ENCODE results near the gene DCTN2. TPM values are rescaled to one million over a fixed set of nuclear protein-coding genes. Genes with fewer than 3 reads are reported as not detected.
A peak's percentile ranks its signal among the peaks of the same experiment; 100 is the strongest.

The DCTN2 gene
- total and polyA plus RNA-seq, 4 experiments from 2014 or later = 67.4 to 86.2 (median 70.0) TPM

GRCh38 chr12:57545809-57546437, 1.1 kb downstream of the DCTN2 start:
- peak overlapping the region; percentile 84 for H3K27ac ChIP-seq (ENCODE audit: low read depth, low read length)
- H3K4me1 ChIP-seq (ENCODE audit: insufficient read depth, low read length) = peaks cover 37% of the 10 kb centered on the region
- H3K9me3 ChIP-seq (ENCODE audit: control insufficient read depth in 1 of 2, low read length in 2 of 2) = no peaks in the 10 kb centered on the region
- H3K4me3 ChIP-seq (ENCODE audit: low read length in 2 of 2) = peak overlapping the region; percentile 54 to 71
- H3K9me3 Mint-ChIP-seq = peaks cover 0 to 3% (median 0%) of the 10 kb centered on the region in 8 donors
- intact Hi-C loops (cut with micrococcal nuclease) = loop anchor here (2.0 kb wide), 3 partner anchors 45 to 69 kb away; partner anchors contain the start of gene PIP4K2C
- no peaks in the 10 kb centered on the region for H3K27me3 ChIP-seq (ENCODE audit: insufficient read depth, low read length)
- peak overlapping the region; percentile 93 to 100 (median 98) for H3K4me3 Mint-ChIP-seq
- no peak for DNase-seq
- H3K27ac Mint-ChIP-seq = peak overlapping the region; percentile 84 to 99 (median 97)
- H3K36me3 Mint-ChIP-seq = peaks cover 3 to 7% of the 10 kb centered on the region in 2 donors
- no peaks in the 10 kb centered on the region for H3K36me3 ChIP-seq (ENCODE audit: insufficient read depth, low read length)
- H3K4me1 Mint-ChIP-seq = peaks cover 33 to 50% (median 43%) of the 10 kb centered on the region in 4 donors
- peaks cover 2 to 4% of the 10 kb centered on the region in 2 donors for H3K27me3 Mint-ChIP-seq
- CTCF ChIA-PET (ENCODE audit: partially characterized antibody) = interaction anchor here (0.8 to 3.4 kb wide), 4 partner anchors 8 to 87 kb away, joined by 3 to 15 read pairs (median 3); partner anchors contain the start of gene GLI1
- POLR2A ChIA-PET (ENCODE audit: partially characterized antibody) = interaction anchor here (1.1 to 2.8 kb wide), 7 partner anchors 9 to 87 kb away, joined by 3 to 20 read pairs (median 7); partner anchors contain the start of genes ARHGAP9, DDIT3 and GLI1

- H3K27ac Mint-ChIP-seq = peak overlapping the region in 4 of 7 donors; percentile 30 to 43 (median 33)
Observed at GRCh38 chr12:57543581-57543980, 3.4 kb downstream of the DCTN2 start.

GRCh38 chr12:57541717-57542116, 5.3 kb downstream of the DCTN2 start:
- Mint-ChIP-seq H3K36me3 (peaks cover 7 to 35% of the 10 kb centered on the region in 2 donors), H3K4me1 (peaks cover 19 to 27% (median 24%) of the 10 kb centered on the region in 4 donors), H3K27me3 (no peaks in the 10 kb centered on the region), H3K4me3 (no peak overlapping the region), H3K9me3 (peaks cover 0 to 3% (median 0%) of the 10 kb centered on the region in 8 donors), H3K27ac (no peak overlapping the region)
- intact Hi-C loops (cut with micrococcal nuclease) = no loop called here
- DNase-seq = no peak
- ChIA-PET CTCF (ENCODE audit: partially characterized antibody) (no interaction called here), POLR2A (ENCODE audit: partially characterized antibody) (no interaction called here)
- H3K36me3 ChIP-seq (ENCODE audit: insufficient read depth, low read length) = peaks cover 5% of the 10 kb centered on the region
- H3K9me3 ChIP-seq (ENCODE audit: control insufficient read depth in 1 of 2, low read length in 2 of 2) = no peaks in the 10 kb centered on the region
- no peak overlapping the region for H3K4me3 ChIP-seq (ENCODE audit: low read length in 2 of 2)
- H3K4me1 ChIP-seq (ENCODE audit: insufficient read depth, low read length) = peaks cover 16% of the 10 kb centered on the region
- H3K27ac ChIP-seq (ENCODE audit: low read depth, low read length) = no peak overlapping the region
- H3K27me3 ChIP-seq (ENCODE audit: insufficient read depth, low read length) = no peaks in the 10 kb centered on the region

More at GRCh38 chr12:57543581-57543980, 3.4 kb downstream of the DCTN2 start:
- H3K27me3 ChIP-seq (ENCODE audit: insufficient read depth, low read length) = no peaks in the 10 kb centered on the region
- H3K9me3 ChIP-seq (ENCODE audit: control insufficient read depth in 1 of 2, low read length in 2 of 2) = no peaks in the 10 kb centered on the region
- Mint-ChIP-seq H3K27me3 (no peaks in the 10 kb centered on the region), H3K4me1 (peaks cover 25 to 35% (median 33%) of the 10 kb centered on the region in 4 donors), H3K9me3 (peaks cover 0 to 3% (median 0%) of the 10 kb centered on the region in 8 donors), H3K36me3 (peaks cover 3 to 23% of the 10 kb centered on the region in 2 donors), H3K4me3 (no peak overlapping the region)
- H3K4me1 ChIP-seq (ENCODE audit: insufficient read depth, low read length) = peaks cover 23% of the 10 kb centered on the region
- H3K4me3 ChIP-seq (ENCODE audit: low read length in 2 of 2) = no peak overlapping the region
- CTCF ChIA-PET (ENCODE audit: partially characterized antibody) = interaction anchor here (1.3 to 3.4 kb wide), 2 partner anchors 85 to 91 kb away, joined by 3 to 15 read pairs; partner anchors contain the start of gene GLI1
- DNase-seq = no peak
- no peak overlapping the region for H3K27ac ChIP-seq (ENCODE audit: low read depth, low read length)
- no peaks in the 10 kb centered on the region for H3K36me3 ChIP-seq (ENCODE audit: insufficient read depth, low read length)
- intact Hi-C loops (cut with micrococcal nuclease) = no loop called here
- POLR2A ChIA-PET (ENCODE audit: partially characterized antibody) = interaction anchor here (0.6 to 1.5 kb wide), 3 partner anchors 9 to 1723 kb away, joined by 3 to 6 read pairs (median 4); no protein-coding TSS in a partner anchor

- peaks cover 5% of the 10 kb centered on the region for H3K36me3 ChIP-seq (ENCODE audit: insufficient read depth, low read length)
Observed at GRCh38 chr12:57541001-57541400, 6.0 kb downstream of the DCTN2 start.

GRCh38 chr12:57539134-57539768, 7.7 kb downstream of the DCTN2 start:
- peaks cover 14 to 48% of the 10 kb centered on the region in 2 donors for H3K36me3 Mint-ChIP-seq
- no peak for DNase-seq
- no peak overlapping the region for H3K4me3 Mint-ChIP-seq
- no peaks in the 10 kb centered on the region for H3K27me3 Mint-ChIP-seq
- no peaks in the 10 kb centered on the region for H3K9me3 Mint-ChIP-seq
- Histone ChIP-seq H3K27me3 (ENCODE audit: insufficient read depth, low read length) (no peaks in the 10 kb centered on the region), H3K4me1 (ENCODE audit: insufficient read depth, low read length) (no peaks in the 10 kb centered on the region), H3K27ac (ENCODE audit: low read depth, low read length) (no peak overlapping the region), H3K36me3 (ENCODE audit: insufficient read depth, low read length) (peaks cover 15% of the 10 kb centered on the region), H3K9me3 (ENCODE audit: control insufficient read depth in 1 of 2, low read length in 2 of 2) (no peaks in the 10 kb centered on the region), H3K4me3 (ENCODE audit: low read length in 2 of 2) (no peak overlapping the region)
- H3K4me1 Mint-ChIP-seq = peaks cover 0 to 11% (median 6%) of the 10 kb centered on the region in 4 donors
- intact Hi-C loops (cut with micrococcal nuclease) = no loop called here
- ChIA-PET POLR2A (ENCODE audit: partially characterized antibody) (interaction anchor here (1.1 to 2.1 kb wide), 3 partner anchors 9 to 13 kb away, joined by 4 to 6 read pairs (median 6); no protein-coding TSS in a partner anchor), CTCF (ENCODE audit: partially characterized antibody) (interaction anchor here (0.8 to 1.5 kb wide), 3 partner anchors 44 to 94 kb away, joined by 3 to 6 read pairs (median 4); partner anchors contain the start of gene B4GALNT1)
- peak overlapping the region in 2 of 7 donors; percentile 5 to 68 for H3K27ac Mint-ChIP-seq

More at GRCh38 chr12:57541001-57541400, 6.0 kb downstream of the DCTN2 start:
- peaks cover 15 to 22% (median 18%) of the 10 kb centered on the region in 4 donors for H3K4me1 Mint-ChIP-seq
- Histone ChIP-seq H3K4me1 (ENCODE audit: insufficient read depth, low read length) (peaks cover 9% of the 10 kb centered on the region), H3K27me3 (ENCODE audit: insufficient read depth, low read length) (no peaks in the 10 kb centered on the region), H3K4me3 (ENCODE audit: low read length in 2 of 2) (no peak overlapping the region), H3K9me3 (ENCODE audit: control insufficient read depth in 1 of 2, low read length in 2 of 2) (no peaks in the 10 kb centered on the region), H3K27ac (ENCODE audit: low read depth, low read length) (no peak overlapping the region)
- POLR2A ChIA-PET (ENCODE audit: partially characterized antibody) = no interaction called here
- no peak overlapping the region for H3K4me3 Mint-ChIP-seq
- CTCF ChIA-PET (ENCODE audit: partially characterized antibody) = no interaction called here
- intact Hi-C loops (cut with micrococcal nuclease) = no loop called here
- peaks cover 7 to 35% of the 10 kb centered on the region in 2 donors for H3K36me3 Mint-ChIP-seq
- peaks cover 0 to 1% (median 0%) of the 10 kb centered on the region in 8 donors for H3K9me3 Mint-ChIP-seq
- DNase-seq = no peak
- no peaks in the 10 kb centered on the region for H3K27me3 Mint-ChIP-seq
- H3K27ac Mint-ChIP-seq = peak overlapping the region in 1 of 7 donors; percentile 90

GRCh38 chr12:57536597-57536942, 10.4 kb downstream of the DCTN2 start:
- H3K9me3 Mint-ChIP-seq = no peaks in the 10 kb centered on the region
- Histone ChIP-seq H3K36me3 (ENCODE audit: insufficient read depth, low read length) (peaks cover 39% of the 10 kb centered on the region), H3K4me3 (ENCODE audit: low read length in 2 of 2) (no peak overlapping the region), H3K27ac (ENCODE audit: low read depth, low read length) (no peak overlapping the region), H3K9me3 (ENCODE audit: control insufficient read depth in 1 of 2, low read length in 2 of 2) (no peaks in the 10 kb centered on the region), H3K4me1 (ENCODE audit: insufficient read depth, low read length) (no peaks in the 10 kb centered on the region), H3K27me3 (ENCODE audit: insufficient read depth, low read length) (no peaks in the 10 kb centered on the region)
- intact Hi-C loops (cut with micrococcal nuclease) = no loop called here
- H3K27me3 Mint-ChIP-seq = no peaks in the 10 kb centered on the region
- POLR2A ChIA-PET (ENCODE audit: partially characterized antibody) = no interaction called here
- peak overlapping the region in 3 of 7 donors; percentile 37 to 61 (median 48) for H3K27ac Mint-ChIP-seq
- peaks cover 33 to 70% of the 10 kb centered on the region in 2 donors for H3K36me3 Mint-ChIP-seq
- CTCF ChIA-PET (ENCODE audit: partially characterized antibody) = interaction anchor here (1.1 to 1.2 kb wide), 2 partner anchors 10 to 78 kb away, joined by 3 to 4 read pairs; partner anchors contain the start of gene GLI1
- peaks cover 0 to 5% (median 0%) of the 10 kb centered on the region in 4 donors for H3K4me1 Mint-ChIP-seq
- no peak overlapping the region for H3K4me3 Mint-ChIP-seq
- no peak for DNase-seq

All from CD4-positive, alpha-beta memory T cell (primary cell).